ENCODE results near the gene SSX2IP.
A peak's percentile ranks its signal among the peaks of the same experiment; 100 is the strongest.

Gene SSX2IP

DNA sequence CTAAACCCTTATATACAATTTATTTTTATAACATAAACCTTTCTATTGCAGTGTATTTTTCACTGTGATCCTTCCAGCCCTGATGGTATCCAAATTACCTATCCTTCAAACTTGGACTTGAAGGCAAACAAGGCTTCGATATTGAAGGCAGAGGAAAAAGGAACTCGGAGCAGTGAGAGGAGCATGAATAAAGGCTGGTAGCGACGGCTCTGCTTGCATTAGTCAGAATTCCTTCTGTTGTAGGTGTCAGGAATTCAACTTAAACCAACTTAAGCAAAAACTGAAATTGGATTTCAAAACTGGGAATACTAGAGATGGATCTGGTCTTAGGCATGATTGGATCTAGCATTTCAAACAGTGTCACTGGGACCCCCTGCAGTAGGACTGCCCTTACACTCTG, 17.8 kb upstream of the SSX2IP start:
- DNase-seq, result no peak

DNA sequence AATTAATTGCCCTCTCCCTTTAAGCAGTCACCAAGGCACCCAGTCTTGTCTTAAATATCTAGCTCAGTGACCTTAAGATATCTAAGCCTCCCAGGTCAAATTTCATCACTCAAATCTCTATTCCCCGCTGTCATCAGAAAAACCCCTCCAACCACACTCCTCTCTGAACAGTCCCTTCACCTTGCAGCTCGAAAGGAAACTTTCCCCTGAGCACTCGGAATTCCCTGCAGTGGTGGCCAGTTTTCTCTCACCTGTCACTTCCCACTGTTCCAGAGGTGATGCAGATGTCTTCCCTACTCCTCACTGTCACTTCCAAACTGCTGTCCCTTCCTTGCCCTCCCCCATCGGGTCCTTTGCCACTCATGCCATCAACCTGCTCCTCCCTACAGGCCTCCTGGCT, 15.3 kb upstream of the SSX2IP start:
- no peak for DNase-seq

DNA sequence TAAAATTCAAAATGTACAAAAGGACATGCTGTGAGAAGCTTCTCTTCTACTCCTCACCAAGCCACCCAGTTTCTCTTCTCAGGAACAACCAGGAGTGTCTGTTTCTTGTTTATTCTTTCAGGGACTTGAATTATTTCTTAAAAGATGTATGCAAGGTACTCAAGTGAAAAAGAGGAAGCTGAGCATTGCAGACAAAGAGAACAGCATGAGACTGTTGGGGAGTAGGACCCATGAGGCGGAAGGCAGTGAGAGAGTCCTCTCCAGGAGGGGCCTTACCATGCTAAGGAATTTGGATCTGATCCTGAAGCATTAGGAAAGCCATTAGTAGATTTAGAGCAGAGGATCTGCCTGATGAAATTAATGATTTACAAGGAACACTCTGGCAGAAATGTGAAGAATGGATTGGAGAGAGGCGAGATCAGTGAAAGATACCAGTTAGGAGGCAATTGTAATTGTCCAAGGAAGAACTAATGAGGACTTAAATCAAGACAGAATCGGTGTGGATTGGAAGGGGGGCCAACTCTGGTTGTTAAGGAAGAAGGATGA, 14.7 kb upstream of the SSX2IP start:
- DNase-seq, result no peak

DNA sequence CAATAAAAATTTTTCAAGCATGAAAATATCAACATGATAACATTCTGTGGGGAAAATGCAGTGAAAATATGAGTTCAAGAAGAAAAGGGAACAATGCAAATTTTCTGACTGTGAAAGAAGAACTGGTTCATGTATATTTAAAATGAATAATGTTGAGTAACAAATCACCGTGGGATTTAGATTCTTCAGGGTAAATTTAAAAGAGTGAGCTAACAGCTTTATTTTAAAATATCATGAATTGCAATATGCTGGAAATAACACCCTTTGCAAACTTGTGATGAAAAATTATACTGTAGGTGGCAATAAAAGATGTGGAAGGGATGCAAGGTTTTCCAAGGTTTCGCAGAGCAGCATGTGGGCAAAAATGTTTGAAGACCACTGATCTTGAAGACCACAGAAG, 13.2 kb upstream of the SSX2IP start:
- no peak for DNase-seq

DNA sequence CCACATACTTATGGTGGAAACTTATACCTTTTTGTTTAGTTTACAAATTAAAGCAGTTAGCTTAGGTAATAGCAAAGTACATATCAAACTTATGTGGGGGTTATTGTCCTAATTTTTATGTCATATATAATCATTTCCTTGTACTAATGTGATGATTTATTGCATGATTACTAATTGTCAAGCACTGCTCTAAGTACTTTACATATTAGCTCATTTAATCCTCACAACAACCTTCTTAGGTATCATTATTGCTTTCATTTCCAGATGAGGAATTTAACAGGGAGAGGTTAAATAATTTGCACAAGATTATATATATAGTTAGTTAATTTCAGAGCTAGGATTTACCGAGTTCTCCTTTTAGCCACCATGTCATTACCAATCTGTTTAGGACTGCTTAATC, 11.9 kb upstream of the SSX2IP start:
- DNase-seq, result no peak

DNA sequence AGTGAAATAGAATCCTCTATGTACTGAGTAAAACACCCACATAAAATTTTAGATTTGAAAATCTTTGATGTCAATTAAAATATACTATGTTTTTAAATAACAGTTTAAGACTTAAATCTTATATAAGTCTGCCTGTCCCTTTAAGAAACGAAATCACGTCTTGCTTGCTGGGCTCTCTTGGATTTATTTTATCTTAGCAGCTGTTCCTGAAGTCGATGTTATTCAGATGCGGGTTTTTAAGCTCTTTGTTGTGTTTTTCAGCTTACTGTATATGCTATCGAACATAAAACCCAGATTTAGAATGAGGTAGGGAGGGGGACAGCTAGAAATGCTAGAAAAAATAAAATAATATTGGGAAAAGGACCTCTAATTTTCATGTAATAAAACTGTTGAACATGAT, 11.1 kb upstream of the SSX2IP start:
- no peak for DNase-seq

DNA sequence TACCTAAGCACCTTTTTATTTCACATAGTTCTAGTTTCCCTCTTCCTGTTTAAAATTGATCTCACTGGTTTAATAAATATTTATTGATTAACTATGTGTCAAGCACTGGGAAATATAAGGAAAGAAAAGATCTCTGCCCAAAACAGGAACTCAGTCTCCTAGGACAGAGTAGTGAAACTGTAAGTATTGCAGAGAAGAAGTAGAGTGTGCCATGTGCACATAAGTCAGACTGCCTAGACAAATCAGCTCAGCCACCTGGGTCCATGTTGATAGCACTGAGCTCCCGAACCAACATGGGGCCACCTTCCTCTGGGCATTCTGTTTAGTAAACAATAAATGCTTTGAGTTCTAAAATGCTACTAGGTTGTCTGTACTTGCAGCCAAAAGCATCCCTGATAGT, 9.8 kb upstream of the SSX2IP start:
- DNase-seq, result no peak

DNA sequence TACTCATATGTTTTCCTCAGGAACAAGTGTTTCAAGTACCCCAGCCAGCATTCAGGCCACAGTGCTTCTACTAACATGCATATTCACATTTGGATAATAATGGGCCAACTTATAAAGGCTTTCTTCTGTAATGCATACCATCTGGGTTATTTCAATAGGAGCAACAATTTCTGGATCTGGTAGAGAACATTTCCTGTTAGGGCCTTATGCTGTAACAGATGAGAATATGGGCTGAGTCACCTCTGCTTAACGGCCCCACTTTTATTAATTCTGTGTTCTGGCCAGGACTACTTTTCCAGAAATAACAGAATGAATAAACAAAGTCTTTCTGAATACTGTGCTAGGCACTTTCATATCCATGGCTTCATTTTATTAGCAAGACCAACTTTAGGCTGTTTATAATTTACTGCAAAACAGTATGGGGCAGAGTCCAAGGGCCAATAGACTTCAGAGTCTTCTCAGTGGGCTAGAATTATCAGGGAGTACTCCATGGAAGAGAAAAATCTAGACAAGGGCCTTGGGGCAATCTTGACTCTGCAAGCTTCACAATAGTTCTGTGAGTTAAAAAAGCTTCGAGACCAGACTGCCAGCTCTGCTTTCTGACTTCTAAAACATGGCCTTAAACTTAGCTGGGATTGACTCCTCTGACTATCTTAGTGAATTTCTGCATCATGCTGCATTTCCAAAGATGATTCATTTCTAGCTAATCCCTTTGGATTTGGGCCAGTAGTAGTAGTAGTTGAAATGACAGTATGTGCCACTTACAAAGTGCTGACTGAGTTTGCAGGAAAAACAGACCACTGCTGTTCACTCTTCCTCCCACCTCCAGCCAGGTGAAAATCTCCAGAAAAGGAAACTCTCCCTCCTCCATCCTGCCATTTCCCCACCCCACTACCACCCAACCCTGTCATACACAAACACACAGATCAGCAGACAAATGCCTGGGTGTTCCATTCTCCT, 8.2 kb upstream of the SSX2IP start:
- no peak for DNase-seq

DNA sequence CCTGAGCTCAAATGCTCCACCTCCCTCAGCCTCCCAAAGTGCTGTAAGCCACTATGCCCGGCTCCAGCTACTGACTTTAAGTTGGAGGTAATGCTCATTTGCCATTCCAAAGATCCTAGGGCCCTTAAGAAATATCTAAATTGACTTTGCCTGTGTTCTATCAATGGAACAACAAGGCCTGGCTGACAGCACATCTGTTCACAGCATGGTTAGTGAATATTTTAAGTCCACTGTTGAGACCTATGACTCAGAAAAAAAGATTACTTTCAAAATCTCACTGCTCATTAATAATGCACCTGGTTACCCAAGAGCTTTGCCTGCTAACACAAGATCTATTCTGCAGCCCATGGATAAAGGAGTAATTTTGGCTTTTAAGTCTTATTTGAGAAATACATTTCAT, 3.5 kb upstream of the SSX2IP start:
- DNase-seq, result no peak

DNA sequence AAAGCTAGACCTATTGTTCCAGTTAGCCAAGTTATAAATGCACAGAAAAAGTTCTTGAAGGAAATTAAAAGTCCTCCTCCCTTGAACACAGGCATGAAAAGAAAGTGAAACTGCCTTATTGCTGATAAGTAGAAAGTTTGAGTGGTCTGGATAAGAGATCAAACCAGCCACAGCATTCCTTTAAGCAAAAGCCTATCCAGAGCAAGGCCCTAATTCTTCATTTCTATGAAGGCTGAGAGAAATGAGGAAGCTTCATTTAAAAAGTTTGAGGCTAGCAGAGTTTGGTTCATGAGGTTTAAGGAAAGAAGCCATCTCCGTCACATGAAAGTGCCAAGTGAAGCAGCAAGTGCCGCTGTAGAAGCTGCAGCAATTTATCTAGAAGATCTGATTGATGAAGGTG, 2.7 kb upstream of the SSX2IP start:
- peak in 1 of 2 donors; percentile 11 for DNase-seq

DNA sequence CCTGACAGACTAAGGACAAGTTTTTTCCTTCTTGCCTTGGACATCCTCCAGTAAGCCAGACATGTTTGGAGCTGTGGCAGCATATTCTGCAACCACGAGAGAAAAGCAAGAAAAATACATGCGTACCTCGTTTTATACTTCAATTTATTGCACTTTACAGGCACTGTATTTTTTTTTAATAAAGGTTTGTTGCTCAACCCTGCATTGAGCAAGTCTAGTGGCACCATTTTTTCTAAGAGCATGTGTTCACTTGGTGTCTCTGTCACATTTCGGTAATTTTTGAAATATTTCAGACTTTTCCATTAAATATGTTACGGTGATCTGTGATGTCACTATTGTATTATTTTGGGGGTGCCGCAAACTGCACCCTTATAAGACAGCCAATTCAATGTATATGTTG, 2.1 kb upstream of the SSX2IP start:
- DNase-seq, result no peak

DNA sequence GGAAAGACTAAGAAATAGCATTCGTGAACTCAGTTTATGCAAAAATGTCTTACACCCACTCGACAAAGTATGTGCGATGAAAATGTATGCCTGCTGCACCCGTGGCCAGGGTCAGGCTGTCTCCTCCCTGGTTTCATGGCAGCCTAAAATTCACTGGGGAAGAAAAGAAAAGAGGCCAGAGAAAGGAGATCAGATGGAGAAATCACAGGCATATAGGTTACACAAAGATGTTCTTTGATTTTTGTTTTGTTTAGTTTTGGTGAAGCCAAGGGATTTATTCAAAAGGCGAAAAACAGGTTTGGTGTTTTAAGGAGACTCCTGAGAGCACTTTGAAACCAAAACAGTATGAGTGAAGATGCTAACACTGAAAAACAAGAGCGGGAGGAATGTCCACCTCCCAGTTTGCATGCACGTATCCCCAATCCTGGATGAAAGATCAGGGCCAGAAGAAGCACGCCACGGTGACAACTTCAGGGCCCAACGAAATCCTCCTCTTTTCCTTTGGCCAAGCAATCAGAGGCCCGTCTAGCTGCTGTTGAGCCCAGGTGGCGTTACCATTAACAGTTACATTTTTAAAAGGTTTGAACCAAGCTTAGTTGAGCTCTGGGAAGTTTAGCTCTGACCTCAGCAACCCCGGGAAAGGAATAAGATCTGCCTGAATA, 992 bp upstream of the SSX2IP start:
- DNase-seq, result no peak

DNA sequence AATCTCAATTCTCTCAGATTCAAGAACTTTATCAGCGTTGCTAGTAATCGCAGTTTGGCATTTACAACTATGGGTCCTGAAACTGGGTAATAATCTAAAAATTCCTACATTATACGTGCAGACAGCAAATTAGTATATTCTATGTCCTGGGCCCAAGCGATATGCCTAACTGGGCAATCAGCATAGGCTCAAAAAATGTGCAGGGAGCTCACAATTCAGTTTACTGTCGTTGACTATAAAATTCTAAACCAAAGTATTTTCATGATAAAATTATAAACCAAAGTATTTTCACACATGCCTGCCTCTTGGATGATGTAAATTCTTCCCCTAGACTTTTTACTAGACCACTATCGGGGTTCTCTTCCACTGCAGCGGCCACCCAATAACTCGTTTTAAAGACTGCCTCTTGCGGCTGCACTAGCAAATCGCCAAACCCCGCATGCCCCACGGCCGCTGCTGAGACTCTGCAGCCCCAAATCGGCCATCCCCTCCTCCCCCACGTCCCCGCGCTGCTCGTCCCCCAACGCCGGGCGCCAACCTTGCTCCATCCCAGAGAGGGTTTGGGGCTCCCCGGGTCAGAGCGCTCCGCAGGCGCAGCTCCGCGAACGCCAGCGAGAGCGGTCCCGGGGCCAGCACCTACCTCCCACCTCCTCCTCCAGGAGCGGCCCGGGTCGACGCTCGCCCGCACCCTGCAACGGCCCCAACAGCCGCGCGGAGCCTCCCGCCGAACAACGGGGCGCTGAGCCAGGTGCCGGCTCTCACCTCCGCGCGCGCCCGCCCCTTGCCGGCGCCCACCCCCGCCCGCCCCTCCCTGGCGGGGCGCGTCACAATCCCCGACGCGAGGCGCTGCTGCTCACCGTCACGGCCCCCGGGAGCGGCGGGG, 506 bp downstream of the SSX2IP start:
- no peak for DNase-seq

DNA sequence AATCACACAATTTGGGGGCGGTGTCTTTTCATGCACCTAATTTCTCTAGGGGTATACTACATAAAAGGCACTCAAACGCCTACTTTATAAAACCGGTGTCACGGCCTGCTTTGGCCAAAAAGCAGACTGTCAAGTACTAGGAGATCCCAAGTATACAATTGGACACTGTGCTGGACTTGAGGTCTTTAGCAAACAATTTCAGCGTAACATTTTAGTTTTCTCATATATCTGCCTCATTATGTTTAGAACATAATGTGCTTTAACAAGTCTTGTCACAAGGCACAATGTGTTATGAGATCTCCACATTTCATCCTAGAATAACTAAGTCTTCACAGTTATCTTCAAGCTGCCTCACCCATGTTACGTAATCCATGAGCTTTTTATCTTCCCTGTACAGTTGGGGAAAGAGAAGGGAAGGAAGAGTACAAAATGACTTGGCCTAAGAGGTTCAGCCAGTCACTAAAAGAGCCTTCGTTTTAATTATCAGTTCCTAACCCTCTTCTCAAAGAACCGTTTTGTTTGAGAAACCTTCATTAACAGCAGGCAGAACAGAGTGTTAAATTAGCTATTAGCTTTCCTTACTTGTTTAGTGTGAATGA, 1.7 kb downstream of the SSX2IP start:
- no peak for DNase-seq

DNA sequence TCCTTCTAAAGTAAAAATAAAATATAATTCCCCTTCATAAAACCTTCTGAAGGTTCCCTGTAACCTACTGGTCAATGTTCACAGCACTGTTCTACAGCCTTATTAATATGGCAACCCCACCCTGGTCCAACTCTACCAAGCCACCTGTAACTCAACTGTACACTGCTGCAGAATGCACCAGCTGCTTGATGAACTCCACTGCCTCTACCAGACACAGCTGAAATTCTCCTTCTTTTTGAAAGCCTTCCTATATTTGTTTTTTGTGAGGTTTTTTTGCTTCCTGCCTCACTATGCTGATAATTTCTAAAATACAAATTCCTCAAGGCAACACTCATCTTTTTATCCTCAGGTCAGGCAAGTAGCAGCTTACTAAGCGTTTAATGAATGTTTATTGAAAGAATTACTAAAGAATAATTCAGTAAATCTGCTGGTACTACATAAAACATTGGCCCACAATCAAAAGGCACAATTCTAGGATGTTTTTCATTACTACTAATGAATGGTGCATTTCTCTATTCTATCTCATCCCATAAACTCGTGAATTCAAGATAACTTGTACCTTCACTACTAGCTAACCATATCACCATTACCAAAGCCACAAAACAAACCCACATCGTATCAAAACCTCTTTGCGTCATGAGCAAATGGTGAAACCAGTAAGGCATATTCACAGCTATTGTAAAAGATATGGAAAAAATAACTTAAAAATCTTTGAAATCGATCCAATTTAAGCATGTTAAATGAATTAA, 2.4 kb downstream of the SSX2IP start:
- DNase-seq, result no peak

DNA sequence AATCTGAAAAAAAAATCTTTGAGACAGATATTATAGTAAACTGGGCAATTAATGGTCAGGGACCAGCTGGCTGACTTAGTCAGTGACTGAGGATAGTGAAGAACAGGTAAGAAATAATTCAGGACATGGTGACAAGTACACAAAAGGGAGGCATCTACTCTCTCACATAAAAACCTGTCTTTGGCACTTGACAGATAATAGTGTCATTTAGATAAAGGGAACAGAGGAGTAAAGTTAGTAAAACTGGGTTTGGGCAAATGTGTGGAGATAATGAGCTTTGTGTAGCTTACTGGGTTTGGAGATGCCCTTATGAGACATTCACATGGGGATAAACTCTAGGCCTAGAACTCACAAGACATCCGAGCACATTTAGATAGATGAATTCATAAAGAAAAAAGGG, 4.0 kb downstream of the SSX2IP start:
- DNase-seq, result no peak

DNA sequence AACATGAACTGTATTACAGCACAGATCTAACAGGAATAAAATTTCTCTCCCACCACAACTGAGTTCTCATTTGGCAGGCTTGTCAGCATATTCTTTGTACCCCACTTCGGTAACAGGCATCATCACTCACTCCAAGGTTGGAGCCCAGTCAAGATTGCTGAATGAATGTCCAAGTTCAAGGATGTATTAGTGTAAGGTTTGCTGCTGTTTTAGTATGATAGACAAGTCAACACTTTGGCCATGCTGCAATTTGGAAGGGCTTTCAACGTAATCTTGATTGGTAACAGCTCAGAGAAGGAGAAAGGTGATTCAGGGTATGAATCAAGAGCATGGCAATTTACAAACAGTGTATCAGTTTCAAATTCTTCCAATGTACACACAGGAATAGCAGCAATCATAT, 6.8 kb downstream of the SSX2IP start:
- DNase-seq, result no peak

DNA sequence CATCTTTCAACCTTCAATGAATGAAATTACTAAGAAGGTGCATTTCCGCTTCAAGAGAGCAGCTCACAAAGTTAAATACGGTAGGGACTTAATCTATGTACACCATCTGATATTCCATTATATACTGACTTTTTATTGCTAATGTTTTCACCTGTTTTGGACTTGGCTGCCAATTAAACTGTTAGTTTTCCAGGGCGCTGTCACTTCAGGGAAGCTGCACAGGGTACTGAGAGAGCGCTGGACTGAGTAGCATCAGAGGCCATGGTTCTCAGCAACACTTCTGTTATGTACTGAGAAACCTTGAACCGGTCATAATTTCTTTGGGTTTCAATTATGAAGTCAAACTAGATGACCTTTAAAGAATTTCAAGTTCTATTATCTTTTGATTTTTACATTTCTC, 8.2 kb downstream of the SSX2IP start:
- no peak for DNase-seq

DNA sequence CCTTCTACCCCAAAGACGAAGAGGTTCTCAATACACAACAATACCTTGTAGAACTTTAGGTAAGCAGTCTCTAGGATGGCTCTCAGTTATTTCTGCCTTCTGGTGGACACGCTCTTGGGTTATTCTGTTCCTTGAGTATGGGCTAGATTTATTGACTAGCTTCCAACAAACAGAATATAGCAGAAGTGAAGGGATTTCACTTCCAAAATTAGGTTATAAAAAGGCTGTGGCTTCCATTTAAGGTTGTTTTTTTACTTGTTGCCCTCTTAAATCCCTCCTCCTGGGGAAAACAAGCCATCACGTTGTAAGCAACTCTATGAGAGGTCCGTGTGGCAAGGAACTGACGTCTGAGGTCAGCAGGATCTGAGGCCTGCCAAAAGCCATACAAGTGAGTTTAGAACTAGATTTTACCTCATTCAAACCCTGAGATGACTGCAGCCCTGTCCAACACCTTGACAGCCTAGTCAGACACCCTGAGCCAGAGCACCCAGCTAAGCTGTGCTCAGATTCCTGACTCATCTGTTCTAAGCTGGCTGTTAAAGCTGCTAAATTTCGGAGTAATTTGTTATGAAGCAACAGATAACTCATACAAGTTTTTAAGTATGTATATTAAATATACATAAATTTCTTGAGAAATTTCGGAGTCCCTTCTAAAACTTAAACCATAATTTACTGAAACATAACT, 12.7 kb downstream of the SSX2IP start:
- DNase-seq, result no peak

DNA sequence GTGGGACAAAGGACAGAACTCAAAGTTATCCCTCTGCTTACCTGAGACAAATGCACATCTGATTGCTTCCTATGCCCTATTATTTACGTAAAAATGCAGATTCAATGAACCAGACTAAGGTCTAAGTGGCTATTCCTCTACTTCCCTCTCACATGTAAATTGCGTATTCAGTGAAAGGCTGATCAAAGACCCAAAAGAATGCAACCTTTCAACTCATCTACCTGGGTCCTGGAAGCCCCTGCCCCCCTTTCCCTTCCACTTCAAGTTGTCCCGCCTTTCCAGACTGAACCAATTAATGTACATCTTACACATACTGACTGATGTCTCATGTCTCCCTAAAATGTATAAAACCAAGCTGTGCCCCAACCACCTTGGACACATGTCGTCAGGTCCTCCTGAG, 14.6 kb downstream of the SSX2IP start:
- no peak for DNase-seq

DNA sequence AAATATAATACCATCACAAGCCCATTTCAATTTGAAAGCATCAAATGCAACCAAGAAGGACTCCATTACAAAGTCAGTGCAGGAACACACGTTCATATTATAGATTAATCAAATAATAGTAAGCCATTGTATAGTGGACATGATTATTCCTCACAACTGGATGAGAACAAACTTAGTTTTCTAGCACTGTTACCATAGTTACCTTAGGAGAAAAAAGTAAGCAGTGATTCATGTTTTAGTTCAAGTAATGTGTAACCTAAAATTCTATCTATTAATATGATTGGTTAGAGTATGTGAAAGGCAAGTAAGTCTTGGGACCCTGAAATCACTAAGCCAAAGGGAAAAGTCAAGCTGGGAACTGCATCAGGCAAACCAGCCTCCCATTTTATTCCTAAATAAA, 15.2 kb downstream of the SSX2IP start:
- DNase-seq, result no peak
